ENCODE data around the gene SLC49A3.

DNA sequence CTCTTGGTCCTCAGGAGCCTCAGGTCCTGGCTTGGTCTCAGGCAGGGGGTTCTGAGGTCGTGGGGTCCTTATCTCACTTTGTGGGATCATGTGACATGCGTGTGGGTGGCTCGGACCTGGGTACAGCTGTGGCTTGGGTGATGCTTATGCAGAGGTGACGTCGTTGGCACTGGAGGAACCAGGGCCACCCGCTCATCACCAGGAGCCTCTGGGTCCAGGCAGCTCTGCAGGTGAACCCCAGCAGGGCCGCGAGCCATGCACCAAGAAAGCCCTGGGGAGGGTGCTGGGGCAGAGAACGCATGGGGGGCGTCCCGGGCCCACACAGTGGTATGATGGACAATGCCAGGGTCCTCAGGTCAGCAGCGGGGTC, 23.6 kb downstream of the SLC49A3 start:
- TF ChIP-seq, protein P1, sequence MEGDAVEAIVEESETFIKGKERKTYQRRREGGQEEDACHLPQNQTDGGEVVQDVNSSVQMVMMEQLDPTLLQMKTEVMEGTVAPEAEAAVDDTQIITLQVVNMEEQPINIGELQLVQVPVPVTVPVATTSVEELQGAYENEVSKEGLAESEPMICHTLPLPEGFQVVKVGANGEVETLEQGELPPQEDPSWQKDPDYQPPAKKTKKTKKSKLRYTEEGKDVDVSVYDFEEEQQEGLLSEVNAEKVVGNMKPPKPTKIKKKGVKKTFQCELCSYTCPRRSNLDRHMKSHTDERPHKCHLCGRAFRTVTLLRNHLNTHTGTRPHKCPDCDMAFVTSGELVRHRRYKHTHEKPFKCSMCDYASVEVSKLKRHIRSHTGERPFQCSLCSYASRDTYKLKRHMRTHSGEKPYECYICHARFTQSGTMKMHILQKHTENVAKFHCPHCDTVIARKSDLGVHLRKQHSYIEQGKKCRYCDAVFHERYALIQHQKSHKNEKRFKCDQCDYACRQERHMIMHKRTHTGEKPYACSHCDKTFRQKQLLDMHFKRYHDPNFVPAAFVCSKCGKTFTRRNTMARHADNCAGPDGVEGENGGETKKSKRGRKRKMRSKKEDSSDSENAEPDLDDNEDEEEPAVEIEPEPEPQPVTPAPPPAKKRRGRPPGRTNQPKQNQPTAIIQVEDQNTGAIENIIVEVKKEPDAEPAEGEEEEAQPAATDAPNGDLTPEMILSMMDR (IDR thresholded peaks at IDR 0.05): no peak
- TF ChIP-seq EZH2 (IDR thresholded peaks at IDR 0.05) (no peak), EZH2phosphoT487 (IDR thresholded peaks at IDR 0.05) (no peak)
